ENCODE data around the gene NF2.

Gene NF2

GRCh38 chr22:29723766-29724165 lies 120.3 kb downstream of the NF2 start:
- no peak for DNase-seq (ENCODE audit: low spot score)

- DNase-seq (ENCODE audit: low spot score): no peak
Measured at GRCh38 chr22:29724843-29725242, 121.4 kb downstream of the NF2 start.

GRCh38 chr22:29726106-29726505 lies 122.7 kb downstream of the NF2 start:
- no peak for DNase-seq (ENCODE audit: low spot score)

- no peak for DNase-seq (ENCODE audit: low spot score)
Measured at GRCh38 chr22:29726512-29727130, 123.2 kb downstream of the NF2 start.

- peak; percentile 68 for DNase-seq (ENCODE audit: low spot score)
Measured at GRCh38 chr22:29727131-29727523, 123.7 kb downstream of the NF2 start.

- no peak for DNase-seq (ENCODE audit: low spot score)
Measured at GRCh38 chr22:29729161-29729560, 125.7 kb downstream of the NF2 start.

GRCh38 chr22:29731058-29731850 lies 127.8 kb downstream of the NF2 start:
- DNase-seq (ENCODE audit: low spot score): no peak

GRCh38 chr22:29732883-29733282 lies 129.4 kb downstream of the NF2 start:
- no peak for DNase-seq (ENCODE audit: low spot score)

- DNase-seq (ENCODE audit: low spot score): no peak
Measured at GRCh38 chr22:29733362-29734201, 130.1 kb downstream of the NF2 start.

- no peak for DNase-seq (ENCODE audit: low spot score)
Measured at GRCh38 chr22:29734406-29734805, 131.0 kb downstream of the NF2 start.

GRCh38 chr22:29734838-29735237 lies 131.4 kb downstream of the NF2 start:
- no peak for DNase-seq (ENCODE audit: low spot score)

GRCh38 chr22:29735416-29735815 lies 132.0 kb downstream of the NF2 start:
- no peak for DNase-seq (ENCODE audit: low spot score)

- no peak for DNase-seq (ENCODE audit: low spot score)
Measured at GRCh38 chr22:29737251-29738117, 134.1 kb downstream of the NF2 start.

GRCh38 chr22:29738118-29738815 lies 134.8 kb downstream of the NF2 start:
- no peak for DNase-seq (ENCODE audit: low spot score)

- DNase-seq (ENCODE audit: low spot score): no peak
Measured at GRCh38 chr22:29739346-29739875, 136.0 kb downstream of the NF2 start.

- DNase-seq (ENCODE audit: low spot score): no peak
Measured at GRCh38 chr22:29740216-29740615, 136.8 kb downstream of the NF2 start.

GRCh38 chr22:29741926-29742325 lies 138.5 kb downstream of the NF2 start:
- no peak for DNase-seq (ENCODE audit: low spot score)

- DNase-seq (ENCODE audit: low spot score): no peak
Measured at GRCh38 chr22:29742326-29742725, 138.9 kb downstream of the NF2 start.

- DNase-seq (ENCODE audit: low spot score): no peak
Measured at GRCh38 chr22:29744902-29745301, 141.5 kb downstream of the NF2 start.

- no peak for DNase-seq (ENCODE audit: low spot score)
Measured at GRCh38 chr22:29747832-29748231, 144.4 kb downstream of the NF2 start.
